A549 (cell line): ENCODE data around the gene PI16. TPM values are rescaled to one million over a fixed set of nuclear protein-coding genes. Genes with fewer than 3 reads are reported as not detected.

Experiments
- ATAC-seq, 2 experiments: fragments of 200-7000 bp in 1 of 2; fragments of >200 bp in 1 of 2; cut with Nextera tagmentation in 1 of 2; cut with Tn5 transposase in 1 of 2; 3 replicates each; pipeline versions ENCODE4 v1.8.0 to v1.9.1; 2018 to 2020; ENCODE audit warnings: mild to moderate bottlenecking in 1 of 2, moderate library complexity in 1 of 2
- CTCF ChIA-PET: fragments of 300-600 bp; sonication (Branson Sonifier 250); formaldehyde crosslinking; extraction: SDS; loops from one replicate; lab custom pipeline; 2021; ENCODE audit warnings: antibody characterized with exemption, inconsistent platforms; lab: Yijun Ruan, JAX
- POLR2A ChIA-PET: fragments of 350-600 bp; formaldehyde crosslinking; extraction: SDS; loops from one replicate; lab custom pipeline; 2021; ENCODE audit warnings: antibody characterized with exemption, inconsistent platforms; lab: Yijun Ruan, JAX
- DNase-seq, 2 experiments: peaks; one replicate each; pipeline versions ENCODE4 v3.0.0 to v3.0.0-alpha.2; 2011 to 2016; ENCODE audit warnings: low read depth in 1 of 2, low spot score in 1 of 2
- FAIRE-seq: peaks from 2 replicates; lab custom pipeline; 2011; peaks lifted over from hg19 to GRCh38; lab: Jason Lieb, UNC
- H3K27ac ChIP-seq, 2 experiments: fragments of >200 bp; sonication (Bioruptor Twin); formaldehyde crosslinking; 3 replicates each; pipeline ENCODE4 v1.5.1; 2016 to 2017
- H3K4me1 ChIP-seq: fragments of >200 bp; sonication (Bioruptor Twin); formaldehyde crosslinking; 3 replicates; pipeline ENCODE4 v1.6.1; 2016
- H3K4me2 ChIP-seq: fragments of >200 bp; sonication (Bioruptor Twin); formaldehyde crosslinking; 3 replicates; pipeline ENCODE4 v1.6.1; 2016
- H3K4me3 ChIP-seq: fragments of >200 bp; sonication (Bioruptor Twin); formaldehyde crosslinking; 3 replicates; pipeline ENCODE4 v1.5.1; 2016
- H3K9me3 ChIP-seq: fragments of >200 bp; sonication (Bioruptor Twin); formaldehyde crosslinking; 3 replicates; pipeline ENCODE4 v1.6.1; 2016
- BHLHE40 ChIP-seq: IDR thresholded peaks from 2 replicates; pipeline ENCODE4 v1.6.1; 2012; ENCODE audit warnings: low read depth, low read length, inconsistent platforms
- CBX2 ChIP-seq: fragments of 200-600 bp; sonication (generic); IDR thresholded peaks from 2 replicates; pipeline ENCODE4 v1.6.1; 2016; ENCODE audit warnings: low read depth, mild to moderate bottlenecking, borderline replicate concordance
- CBX8 ChIP-seq: fragments of 200-600 bp; sonication (generic); IDR thresholded peaks from 2 replicates; pipeline ENCODE4 v1.6.1; 2016
- CHD4 ChIP-seq: fragments of 200-600 bp; sonication (generic); IDR thresholded peaks from 2 replicates; pipeline ENCODE4 v1.6.1; 2016; ENCODE audit warnings: antibody characterized with exemption, mild to moderate bottlenecking, borderline replicate concordance
- EHMT2 ChIP-seq: fragments of 200-600 bp; sonication (generic); IDR thresholded peaks from 2 replicates; pipeline ENCODE4 v1.6.1; 2016; ENCODE audit warnings: antibody characterized with exemption, low read depth, mild to moderate bottlenecking, moderate library complexity
- EP300 ChIP-seq, 2 experiments: fragments of >200 bp; sonication (Bioruptor Twin); formaldehyde crosslinking; IDR thresholded peaks; 2 replicates in 1 of 2; 3 replicates in 1 of 2; pipeline ENCODE4 v1.6.1; 2016 to 2017
- FOSB ChIP-seq: fragments of 250-450 bp; sonication (Bioruptor Pico); IDR thresholded peaks from 2 replicates; pipeline ENCODE4 v1.5.0; 2020; ENCODE audit warnings: mild to moderate bottlenecking, moderate library complexity
- HDAC2 ChIP-seq: fragments of 200-600 bp; sonication (generic); IDR thresholded peaks from 2 replicates; pipeline ENCODE4 v1.6.1; 2016
- HEYL ChIP-seq: fragments of 250-450 bp; sonication (Bioruptor Pico); IDR thresholded peaks from 2 replicates; pipeline ENCODE4 v1.8.0; 2021; ENCODE audit warnings: mild to moderate bottlenecking, moderate library complexity
- HOXB13 ChIP-seq: fragments of 250-450 bp; sonication (Bioruptor Pico); IDR thresholded peaks from 2 replicates; pipeline ENCODE4 v1.5.0; 2020; ENCODE audit warnings: low read depth, mild to moderate bottlenecking, moderate library complexity
- HOXB5 ChIP-seq: fragments of 250-450 bp; sonication (Bioruptor Pico); IDR thresholded peaks from 2 replicates; pipeline ENCODE4 v1.5.0; 2020; ENCODE audit warnings: mild to moderate bottlenecking, moderate library complexity
- JUN ChIP-seq, 2 experiments: fragments of >200 bp; sonication (Bioruptor Twin); formaldehyde crosslinking; IDR thresholded peaks; 2 replicates in 1 of 2; 3 replicates in 1 of 2; pipeline ENCODE4 v1.6.1; 2016 to 2017
- JUNB ChIP-seq: fragments of >200 bp; sonication (Bioruptor Twin); formaldehyde crosslinking; IDR thresholded peaks from 2 replicates; pipeline ENCODE4 v1.6.1; 2016
- MAFK ChIP-seq: fragments of 450-650 bp; IDR thresholded peaks from 2 replicates; pipeline ENCODE4 v1.6.1; 2014; ENCODE audit not compliant: partially characterized antibody
- MAZ ChIP-seq: fragments of 150-350 bp; IDR thresholded peaks from 2 replicates; pipeline ENCODE4 v1.6.1; 2014; ENCODE audit warnings: antibody characterized with exemption, low read depth, low read length, borderline replicate concordance
- RCOR1 ChIP-seq: fragments of 150-350 bp; IDR thresholded peaks from 2 replicates; pipeline ENCODE4 v1.6.1; 2014; ENCODE audit warnings: antibody characterized with exemption, low read length, low read depth
- SMC3 ChIP-seq: fragments of >200 bp; sonication (Bioruptor Twin); formaldehyde crosslinking; IDR thresholded peaks from 3 replicates; pipeline ENCODE4 v1.6.1; 2018; ENCODE audit warnings: inconsistent platforms
- SREBF2 ChIP-seq: fragments of 450-650 bp; IDR thresholded peaks from 2 replicates; pipeline ENCODE4 v1.6.1; 2014; ENCODE audit warnings: mild to moderate bottlenecking, moderate library complexity
- ZFP36 ChIP-seq: fragments of 450-650 bp; IDR thresholded peaks from 2 replicates; pipeline ENCODE4 v1.6.1; 2014; ENCODE audit warnings: borderline replicate concordance; ENCODE audit not compliant: partially characterized antibody
- ZSCAN20 ChIP-seq: fragments of 250-450 bp; sonication (Bioruptor Pico); IDR thresholded peaks from 2 replicates; pipeline ENCODE4 v1.8.0; 2022; ENCODE audit warnings: mild to moderate bottlenecking, moderate library complexity
- WGBS: methylation state at CpG from one replicate; pipeline ENCODE4 v1.1.6; 2017; ENCODE audit errors: missing lambda C conversion rate; 5-methylcytosine and 5-hydroxymethylcytosine counted together
- polyA plus RNA-seq, 4 experiments: library from polyadenylated mRNA; depleted of rRNA in 3 of 4; stranded (reverse); fragments of >200 nt; fragmentation: RNase III in 1 of 4; extraction: RNeasy Plus Mini Kit Qiagen cat#74134 plus additional on column Dnase treatment in 1 of 4; gene quantifications; 2 replicates in 3 of 4; 3 replicates in 1 of 4; pipeline ENCODE4 v1.2.3, GENCODE V29; 2011 to 2017
- TF ChIP-seq, protein P1 (sequence below): fragments of 150-350 bp; IDR thresholded peaks from 2 replicates; pipeline ENCODE4 v1.6.1; 2014; ENCODE audit warnings: low read depth, mild to moderate bottlenecking, low read length
- TF ChIP-seq, protein P2 (sequence below): IDR thresholded peaks from 2 replicates; pipeline ENCODE4 v1.6.1; 2012; ENCODE audit warnings: low read depth, borderline replicate concordance
- TF ChIP-seq, protein P3 (sequence below): fragments of 200-600 bp; sonication (generic); IDR thresholded peaks from 2 replicates; pipeline ENCODE4 v1.6.1; 2016; ENCODE audit warnings: antibody characterized with exemption, mild to moderate bottlenecking, moderate library complexity
- TF ChIP-seq, protein P4 (sequence below): fragments of 450-650 bp; IDR thresholded peaks from 2 replicates; pipeline ENCODE4 v1.6.1; 2014; ENCODE audit warnings: antibody characterized with exemption
- TF ChIP-seq, protein P5 (sequence below): fragments of >200 bp; sonication (Bioruptor Twin); formaldehyde crosslinking; IDR thresholded peaks from 3 replicates; pipeline ENCODE4 v1.6.1; 2016

Gene PI16
- polyA plus RNA-seq, 2 of the 4 experiments (the other 2 are of a cell fraction): not detected

DNA sequence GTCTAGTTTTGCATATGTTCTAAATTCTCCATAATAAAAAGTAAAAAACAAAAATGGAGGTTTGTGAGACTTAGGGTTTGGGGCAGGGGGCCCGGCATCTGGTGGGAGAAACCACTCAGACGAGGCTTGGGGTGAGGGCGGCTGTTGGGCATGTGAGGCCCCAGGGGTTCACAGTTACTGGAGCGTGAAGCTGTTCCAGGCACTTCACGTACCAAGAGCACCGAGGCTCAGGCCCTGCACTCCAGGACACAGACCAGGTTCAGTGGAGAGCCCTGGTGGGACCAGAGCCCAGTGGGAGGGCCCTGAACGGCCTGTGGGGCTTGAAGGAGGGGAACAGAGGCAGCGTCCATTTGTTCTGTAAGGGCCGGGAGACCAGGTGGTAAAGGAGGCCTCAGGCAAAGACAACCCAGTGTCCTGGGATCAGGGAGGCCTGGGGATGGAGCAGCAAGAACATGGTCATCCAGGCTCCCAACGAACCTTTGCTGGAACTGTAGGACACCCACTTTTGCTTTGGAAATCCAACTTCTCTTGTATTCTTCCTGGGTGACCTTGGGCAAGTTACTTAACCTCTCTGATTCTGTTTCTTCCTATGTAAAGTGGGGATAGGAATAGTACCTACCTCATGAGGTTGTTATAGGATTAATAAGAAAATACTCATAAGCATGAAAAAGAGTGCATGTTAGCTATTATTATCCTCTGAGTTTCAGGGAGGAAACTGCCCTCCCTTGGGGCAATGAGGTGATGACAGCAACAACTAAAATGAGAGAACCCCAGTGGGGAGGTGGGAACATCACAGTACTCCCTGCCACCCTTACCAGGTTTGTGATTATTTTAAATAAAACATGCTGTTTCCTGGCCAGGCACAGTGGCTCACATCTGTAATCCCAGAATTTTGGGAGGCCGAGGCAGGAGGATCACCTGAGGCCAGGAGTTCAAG, 49.8 kb downstream of the PI16 start:
- no peak for TF ChIP-seq HOXB5 (CRISPR knock-in tag)
- TF ChIP-seq EHMT2: no peak
- TF ChIP-seq HDAC2: no peak
- no peak for TF ChIP-seq HOXB13 (CRISPR knock-in tag)
- TF ChIP-seq CBX2: no peak
- TF ChIP-seq JUNB: no peak
- no peak for TF ChIP-seq ZFP36
- no peak for TF ChIP-seq HEYL (CRISPR knock-in tag)
- TF ChIP-seq BHLHE40: no peak
- TF ChIP-seq, protein P1, sequence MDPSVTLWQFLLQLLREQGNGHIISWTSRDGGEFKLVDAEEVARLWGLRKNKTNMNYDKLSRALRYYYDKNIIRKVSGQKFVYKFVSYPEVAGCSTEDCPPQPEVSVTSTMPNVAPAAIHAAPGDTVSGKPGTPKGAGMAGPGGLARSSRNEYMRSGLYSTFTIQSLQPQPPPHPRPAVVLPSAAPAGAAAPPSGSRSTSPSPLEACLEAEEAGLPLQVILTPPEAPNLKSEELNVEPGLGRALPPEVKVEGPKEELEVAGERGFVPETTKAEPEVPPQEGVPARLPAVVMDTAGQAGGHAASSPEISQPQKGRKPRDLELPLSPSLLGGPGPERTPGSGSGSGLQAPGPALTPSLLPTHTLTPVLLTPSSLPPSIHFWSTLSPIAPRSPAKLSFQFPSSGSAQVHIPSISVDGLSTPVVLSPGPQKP: no peak
- no peak for TF ChIP-seq RCOR1
- TF ChIP-seq SREBF2: no peak
- no peak for TF ChIP-seq MAFK
- TF ChIP-seq CBX8: no peak
- no peak for TF ChIP-seq EP300 (IDR thresholded peaks at IDR 0.05)
- TF ChIP-seq, protein P2, sequence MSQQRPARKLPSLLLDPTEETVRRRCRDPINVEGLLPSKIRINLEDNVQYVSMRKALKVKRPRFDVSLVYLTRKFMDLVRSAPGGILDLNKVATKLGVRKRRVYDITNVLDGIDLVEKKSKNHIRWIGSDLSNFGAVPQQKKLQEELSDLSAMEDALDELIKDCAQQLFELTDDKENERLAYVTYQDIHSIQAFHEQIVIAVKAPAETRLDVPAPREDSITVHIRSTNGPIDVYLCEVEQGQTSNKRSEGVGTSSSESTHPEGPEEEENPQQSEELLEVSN: no peak
- TF ChIP-seq FOSB: no peak
- TF ChIP-seq JUN (IDR thresholded peaks at IDR 0.05): no peak
- FAIRE-seq (no peak), ATAC-seq (no peak), DNase-seq (no peak)
- CTCF ChIA-PET: interaction anchor here (0.6 to 3.6 kb wide), 8 partner anchors 14 to 206 kb away, joined by 3 to 26 read pairs (median 3); partner anchors contain the start of gene C6orf89
- H3K27ac ChIP-seq: no peak overlapping the region
- POLR2A ChIA-PET: no interaction called here
- 67% methylated on average over 10 of the region's 11 CpGs for WGBS
- no peak overlapping the region for H3K4me2 ChIP-seq
- no peak overlapping the region for H3K4me3 ChIP-seq
- no peaks in the 10 kb centered on the region for H3K9me3 ChIP-seq
- H3K4me1 ChIP-seq: no peaks in the 10 kb centered on the region

DNA sequence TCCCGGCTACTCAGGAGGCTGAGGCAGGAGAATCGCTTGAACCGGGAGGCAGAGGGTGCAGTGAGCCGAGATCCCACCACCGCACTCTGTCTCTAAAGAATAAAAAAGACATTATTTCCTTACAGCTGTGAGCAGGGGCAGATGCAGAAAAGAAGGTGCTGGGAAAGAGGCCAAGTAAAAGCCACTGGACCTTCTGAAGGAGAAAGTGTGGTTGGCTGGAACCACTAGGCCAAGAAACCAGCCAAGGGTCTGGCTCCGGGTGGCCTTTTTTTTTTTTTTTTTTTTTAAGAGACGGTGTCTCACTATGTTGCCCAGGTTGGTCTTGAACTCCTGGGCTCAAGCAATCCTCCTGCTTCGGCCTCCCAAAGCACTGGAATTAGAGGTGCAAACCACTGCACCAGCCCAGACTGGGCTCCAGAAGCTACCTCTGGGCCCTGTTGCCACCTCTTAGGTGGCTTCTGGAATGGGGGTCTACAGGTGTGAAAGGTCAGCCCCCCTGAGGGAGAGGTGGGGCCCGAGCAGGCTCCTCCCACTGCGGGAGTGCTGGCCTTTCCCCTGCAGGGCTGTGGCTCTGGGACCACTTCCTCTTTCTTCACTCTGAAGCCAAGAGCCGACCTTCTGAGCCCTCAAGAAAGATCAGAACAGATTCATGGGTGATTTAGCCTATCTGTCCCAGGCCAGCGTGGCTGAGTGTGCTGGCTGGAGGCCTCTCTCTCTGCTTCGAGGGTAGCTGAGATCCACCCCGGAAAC, 50.7 kb downstream of the PI16 start, which contains the start of gene FGD2:
Gene FGD2, plus strand, starts transcription at position 595 of the 750 bp plus-strand sequence. CDS start 163 bp downstream, outside the sequence.
- no peak for FAIRE-seq
- CTCF ChIA-PET: interaction anchor here (0.6 to 3.6 kb wide), 5 partner anchors 13 to 205 kb away, joined by 3 to 26 read pairs (median 3); no protein-coding TSS in a partner anchor
- Histone ChIP-seq H3K9me3 (no peaks in the 10 kb centered on the region), H3K4me2 (no peak within 1 kb of the TSS), H3K27ac (no peak within 1 kb of the TSS)
- no peak for ATAC-seq
- TF ChIP-seq, protein P3, sequence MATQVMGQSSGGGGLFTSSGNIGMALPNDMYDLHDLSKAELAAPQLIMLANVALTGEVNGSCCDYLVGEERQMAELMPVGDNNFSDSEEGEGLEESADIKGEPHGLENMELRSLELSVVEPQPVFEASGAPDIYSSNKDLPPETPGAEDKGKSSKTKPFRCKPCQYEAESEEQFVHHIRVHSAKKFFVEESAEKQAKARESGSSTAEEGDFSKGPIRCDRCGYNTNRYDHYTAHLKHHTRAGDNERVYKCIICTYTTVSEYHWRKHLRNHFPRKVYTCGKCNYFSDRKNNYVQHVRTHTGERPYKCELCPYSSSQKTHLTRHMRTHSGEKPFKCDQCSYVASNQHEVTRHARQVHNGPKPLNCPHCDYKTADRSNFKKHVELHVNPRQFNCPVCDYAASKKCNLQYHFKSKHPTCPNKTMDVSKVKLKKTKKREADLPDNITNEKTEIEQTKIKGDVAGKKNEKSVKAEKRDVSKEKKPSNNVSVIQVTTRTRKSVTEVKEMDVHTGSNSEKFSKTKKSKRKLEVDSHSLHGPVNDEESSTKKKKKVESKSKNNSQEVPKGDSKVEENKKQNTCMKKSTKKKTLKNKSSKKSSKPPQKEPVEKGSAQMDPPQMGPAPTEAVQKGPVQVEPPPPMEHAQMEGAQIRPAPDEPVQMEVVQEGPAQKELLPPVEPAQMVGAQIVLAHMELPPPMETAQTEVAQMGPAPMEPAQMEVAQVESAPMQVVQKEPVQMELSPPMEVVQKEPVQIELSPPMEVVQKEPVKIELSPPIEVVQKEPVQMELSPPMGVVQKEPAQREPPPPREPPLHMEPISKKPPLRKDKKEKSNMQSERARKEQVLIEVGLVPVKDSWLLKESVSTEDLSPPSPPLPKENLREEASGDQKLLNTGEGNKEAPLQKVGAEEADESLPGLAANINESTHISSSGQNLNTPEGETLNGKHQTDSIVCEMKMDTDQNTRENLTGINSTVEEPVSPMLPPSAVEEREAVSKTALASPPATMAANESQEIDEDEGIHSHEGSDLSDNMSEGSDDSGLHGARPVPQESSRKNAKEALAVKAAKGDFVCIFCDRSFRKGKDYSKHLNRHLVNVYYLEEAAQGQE: no peak
- no peak for TF ChIP-seq ZSCAN20 (CRISPR knock-in tag)
- TF ChIP-seq, protein P4, sequence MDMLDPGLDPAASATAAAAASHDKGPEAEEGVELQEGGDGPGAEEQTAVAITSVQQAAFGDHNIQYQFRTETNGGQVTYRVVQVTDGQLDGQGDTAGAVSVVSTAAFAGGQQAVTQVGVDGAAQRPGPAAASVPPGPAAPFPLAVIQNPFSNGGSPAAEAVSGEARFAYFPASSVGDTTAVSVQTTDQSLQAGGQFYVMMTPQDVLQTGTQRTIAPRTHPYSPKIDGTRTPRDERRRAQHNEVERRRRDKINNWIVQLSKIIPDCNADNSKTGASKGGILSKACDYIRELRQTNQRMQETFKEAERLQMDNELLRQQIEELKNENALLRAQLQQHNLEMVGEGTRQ: no peak
- TF ChIP-seq SMC3: no peak
- TF ChIP-seq CHD4: no peak
- no peak for TF ChIP-seq MAZ
- no peak for TF ChIP-seq JUNB
- TF ChIP-seq, protein P5, sequence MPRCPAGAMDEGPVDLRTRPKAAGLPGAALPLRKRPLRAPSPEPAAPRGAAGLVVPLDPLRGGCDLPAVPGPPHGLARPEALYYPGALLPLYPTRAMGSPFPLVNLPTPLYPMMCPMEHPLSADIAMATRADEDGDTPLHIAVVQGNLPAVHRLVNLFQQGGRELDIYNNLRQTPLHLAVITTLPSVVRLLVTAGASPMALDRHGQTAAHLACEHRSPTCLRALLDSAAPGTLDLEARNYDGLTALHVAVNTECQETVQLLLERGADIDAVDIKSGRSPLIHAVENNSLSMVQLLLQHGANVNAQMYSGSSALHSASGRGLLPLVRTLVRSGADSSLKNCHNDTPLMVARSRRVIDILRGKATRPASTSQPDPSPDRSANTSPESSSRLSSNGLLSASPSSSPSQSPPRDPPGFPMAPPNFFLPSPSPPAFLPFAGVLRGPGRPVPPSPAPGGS: no peak
- TF ChIP-seq, all 56 proteins: peak for 0
- DNase-seq: no peak
- Histone ChIP-seq H3K4me3 (no peak within 1 kb of the TSS), H3K4me1 (no peaks in the 10 kb centered on the region)
- POLR2A ChIA-PET: no interaction called here
- WGBS: 73% methylated on average over 12 of the region's 14 CpGs
